UCSD-AML1 (cell line): ENCODE results near the gene AMOTL1.

Source experiments
- DNase-seq: peaks from one replicate; lab custom pipeline; 2025; ENCODE audit not compliant: unreplicated experiment; lab: John Stamatoyannopoulos, UW

AMOTL1 gene

DNA sequence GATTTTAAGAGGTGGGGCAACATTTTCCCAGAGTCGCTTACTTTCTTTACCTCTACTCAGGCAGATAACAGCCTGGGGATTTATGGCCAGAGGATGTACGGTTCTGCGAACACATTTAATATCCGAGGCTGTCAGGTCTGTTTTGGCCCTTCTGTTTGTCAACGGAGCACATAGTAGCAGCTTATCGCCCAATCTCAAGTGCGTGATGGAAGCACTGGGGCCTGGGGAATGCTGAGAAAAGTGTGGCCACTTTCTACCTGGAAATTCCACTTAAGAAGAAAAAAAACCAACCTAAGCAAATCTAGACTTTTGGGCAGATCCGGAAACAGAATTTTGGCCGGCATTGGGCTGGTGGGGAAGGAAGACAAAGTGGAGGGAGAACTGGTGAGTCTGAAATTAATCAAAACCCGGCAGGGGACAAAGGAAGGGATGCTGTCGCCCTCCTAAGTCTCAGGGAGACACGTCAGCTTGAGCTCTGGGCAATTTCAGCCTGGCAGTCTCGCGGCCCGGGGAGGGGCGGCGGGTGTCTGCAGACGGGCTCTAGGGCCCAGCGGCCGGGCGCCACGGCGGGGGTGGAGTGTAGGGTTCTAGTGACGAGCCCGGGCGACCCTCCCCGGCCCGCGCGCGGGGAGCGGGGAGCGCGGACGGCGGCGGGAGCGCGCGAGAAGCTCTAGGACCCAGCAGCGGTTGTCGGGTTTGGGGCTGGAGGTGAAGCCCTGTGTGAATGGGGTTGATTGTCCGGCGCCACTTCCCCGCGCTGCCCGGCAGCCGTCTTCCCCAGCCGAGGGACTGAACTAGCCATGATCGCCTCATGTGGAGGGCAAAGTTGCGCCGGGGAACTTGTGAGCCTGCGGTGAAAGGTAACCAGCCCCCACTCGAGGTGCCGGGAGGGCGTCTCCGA lies at the start of gene AMOTL1:
TSS of gene AMOTL1 (plus strand) at position 656 of the 901 bp plus-strand sequence. CDS start at position 812, 156 bp downstream.
- DNase-seq: peak; percentile 36

DNA sequence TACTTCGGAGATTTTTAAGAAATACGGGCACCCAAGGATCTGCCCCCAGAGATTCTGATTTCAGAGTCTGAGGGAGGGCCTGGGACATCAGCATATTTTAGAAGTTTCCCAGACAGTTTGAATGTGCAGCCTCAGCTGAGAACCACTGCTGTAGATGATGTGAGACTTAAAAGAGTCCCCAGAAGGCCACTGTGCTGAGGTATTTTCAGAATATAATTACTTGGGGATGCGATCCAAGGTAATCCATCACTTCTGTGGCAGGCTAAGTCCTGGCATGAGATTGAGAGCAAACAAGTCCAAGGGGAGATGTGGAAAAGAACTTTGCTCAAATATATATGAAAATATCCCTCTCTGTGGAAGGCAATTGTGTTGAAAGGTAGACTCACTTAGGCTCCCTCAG lies 48.3 kb upstream of the AMOTL1 start:
- DNase-seq: no peak

DNA sequence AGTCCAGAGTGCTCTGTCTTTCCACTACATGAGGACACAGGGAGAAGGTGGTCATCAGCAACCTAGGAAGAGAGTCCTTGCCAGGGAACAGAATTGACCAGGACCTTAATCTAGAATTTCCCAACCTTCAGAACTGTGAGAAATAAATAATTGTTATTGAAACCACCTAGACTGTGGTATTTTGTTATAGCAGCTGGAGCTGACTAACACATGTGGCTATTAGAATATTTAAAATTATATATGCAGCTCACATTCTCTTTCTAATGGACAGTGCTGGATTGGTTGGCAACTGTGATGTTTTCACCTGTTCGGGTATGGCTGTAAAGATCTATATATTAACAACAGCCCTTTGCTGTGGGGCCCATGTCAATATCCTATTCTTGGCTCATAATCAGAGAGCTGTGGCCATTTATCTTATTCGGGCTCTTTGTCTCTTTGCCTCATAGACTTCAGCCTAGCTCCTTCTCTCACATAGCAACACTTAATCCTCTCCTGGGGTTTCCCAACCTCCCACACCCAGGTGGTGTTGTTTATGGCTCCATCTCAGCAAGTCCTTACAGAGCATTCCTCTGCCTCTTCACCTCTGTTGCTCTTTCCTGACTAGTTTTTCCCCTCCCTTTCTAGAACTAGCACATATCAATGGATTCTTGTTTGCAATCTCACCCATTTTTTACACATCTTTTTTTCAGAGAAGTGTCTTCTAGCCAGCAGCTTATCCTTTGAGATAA lies 46.4 kb upstream of the AMOTL1 start:
- DNase-seq: no peak

GRCh38 chr11:94722735-94723134 lies 45.4 kb upstream of the AMOTL1 start:
- no peak for DNase-seq

DNA sequence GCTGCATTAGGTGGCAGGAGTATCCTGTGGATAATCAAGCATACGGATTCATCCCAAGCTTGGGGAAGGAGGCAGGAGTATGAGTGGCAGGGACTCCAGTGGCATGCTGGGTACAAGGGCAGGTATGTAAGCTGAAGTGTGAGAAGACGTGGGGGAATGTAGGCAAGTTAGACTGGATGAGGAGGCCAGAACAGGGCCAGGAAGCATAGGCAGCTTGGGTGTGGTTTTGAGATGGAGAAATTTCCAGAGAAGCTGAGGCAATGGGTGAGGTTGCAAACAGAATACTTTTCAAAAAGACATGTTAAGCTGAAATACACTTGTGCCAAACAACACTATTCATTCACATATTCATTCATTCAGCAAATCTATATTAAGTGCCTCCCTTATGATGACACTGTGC lies 43.1 kb upstream of the AMOTL1 start:
- DNase-seq: no peak

DNA sequence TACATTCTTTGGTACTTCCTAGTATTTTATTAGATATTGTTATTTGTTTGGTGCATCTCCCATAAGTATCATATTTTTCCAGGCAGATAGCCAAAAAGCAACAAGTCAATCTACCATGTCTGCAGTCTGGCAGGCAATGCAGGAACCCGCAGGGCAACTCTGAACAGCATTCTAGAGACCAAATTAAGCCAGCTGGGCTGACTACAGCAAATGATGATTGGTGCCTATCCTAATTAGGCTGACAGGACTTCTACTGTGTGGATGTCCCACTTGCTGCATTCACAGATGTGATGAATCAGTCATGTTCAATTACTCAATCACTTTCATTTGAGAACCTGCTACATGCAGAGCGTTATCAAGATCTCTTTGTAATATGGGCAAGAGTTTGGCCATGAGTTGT lies 40.3 kb upstream of the AMOTL1 start:
- no peak for DNase-seq

DNA sequence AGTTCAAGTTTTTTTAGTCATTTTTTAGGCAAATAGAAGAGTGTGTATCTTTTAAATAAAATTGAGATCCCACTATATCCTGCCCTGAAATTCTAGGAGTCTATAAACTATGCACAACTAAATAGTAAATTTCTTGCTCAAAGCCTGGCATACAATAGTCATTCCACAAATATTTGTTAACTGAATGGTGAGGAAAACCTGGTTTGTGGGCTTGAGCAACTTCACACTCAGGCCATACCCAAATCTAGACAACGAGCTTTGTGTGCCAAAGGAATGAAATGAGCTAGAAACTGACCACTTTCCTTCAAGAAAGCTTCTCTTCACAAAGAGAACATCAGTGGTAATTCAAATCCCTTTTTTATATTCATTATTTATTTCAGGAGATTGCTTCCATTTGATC lies 39.6 kb upstream of the AMOTL1 start:
- no peak for DNase-seq

DNA sequence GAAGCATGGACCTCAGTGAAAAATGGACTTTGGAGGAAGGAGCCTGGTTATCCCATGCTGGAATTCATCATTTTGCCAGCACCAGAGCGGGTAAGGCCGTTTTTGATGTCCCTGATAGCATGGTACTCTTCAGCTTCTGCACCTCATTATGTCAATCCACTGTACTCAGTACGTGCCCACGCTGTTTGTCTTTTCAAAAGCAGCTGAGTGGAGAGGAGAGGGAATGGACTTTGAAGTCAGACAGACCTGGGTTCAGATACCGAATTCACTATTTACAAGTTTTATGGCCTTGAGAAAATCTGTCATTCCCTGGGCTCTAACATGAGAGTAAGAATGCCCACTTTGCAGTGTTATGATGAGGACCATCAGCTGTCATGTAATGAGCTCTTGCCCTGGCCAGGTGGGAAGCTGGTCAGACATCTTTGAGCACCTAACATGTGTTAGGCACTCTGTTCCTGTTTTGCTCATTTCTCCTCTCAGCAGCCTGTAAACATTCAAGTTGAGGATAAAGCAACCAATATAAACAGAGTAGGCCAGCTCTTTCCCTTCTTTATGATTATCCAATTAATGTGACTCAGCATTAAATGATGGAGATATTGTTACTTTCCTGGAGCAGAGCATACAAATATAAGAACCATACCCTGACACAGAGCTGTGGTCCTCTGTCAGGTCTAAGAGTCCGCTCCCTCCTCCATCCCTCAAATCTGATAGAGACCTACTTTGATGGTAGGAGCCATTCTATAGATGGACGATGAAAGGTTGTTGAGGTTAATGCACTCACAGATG lies 39.0 kb upstream of the AMOTL1 start:
- no peak for DNase-seq

- no peak for DNase-seq
Measured at GRCh38 chr11:94730153-94730552, 38.0 kb upstream of the AMOTL1 start.

GRCh38 chr11:94731880-94732601 lies 36.1 kb upstream of the AMOTL1 start:
- no peak for DNase-seq

GRCh38 chr11:94732617-94733281 lies 35.4 kb upstream of the AMOTL1 start:
- no peak for DNase-seq

- no peak for DNase-seq
Measured at GRCh38 chr11:94734563-94735275, 33.4 kb upstream of the AMOTL1 start.

GRCh38 chr11:94735907-94736306 lies 32.2 kb upstream of the AMOTL1 start:
- DNase-seq: no peak

GRCh38 chr11:94737171-94737611 lies 31.0 kb upstream of the AMOTL1 start:
- no peak for DNase-seq

DNA sequence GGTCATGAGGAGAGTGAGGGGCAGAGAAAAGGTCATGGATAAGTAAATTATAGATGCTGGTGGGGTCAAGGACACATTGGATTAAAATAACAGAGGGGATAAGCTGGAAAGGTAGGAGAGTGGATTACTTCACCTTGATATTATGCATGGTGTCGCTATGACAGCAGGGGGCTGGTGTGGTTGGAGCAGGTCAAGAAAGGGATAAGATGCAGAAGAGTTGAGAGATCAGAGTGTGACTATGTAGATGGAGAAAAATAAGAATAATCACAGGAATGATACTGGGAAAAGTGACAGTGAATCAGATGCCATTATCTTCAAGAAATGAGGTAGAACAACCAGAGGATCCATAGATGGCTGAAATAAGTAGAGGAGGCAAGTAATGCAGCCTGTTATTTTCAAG lies 29.4 kb upstream of the AMOTL1 start:
- no peak for DNase-seq

DNA sequence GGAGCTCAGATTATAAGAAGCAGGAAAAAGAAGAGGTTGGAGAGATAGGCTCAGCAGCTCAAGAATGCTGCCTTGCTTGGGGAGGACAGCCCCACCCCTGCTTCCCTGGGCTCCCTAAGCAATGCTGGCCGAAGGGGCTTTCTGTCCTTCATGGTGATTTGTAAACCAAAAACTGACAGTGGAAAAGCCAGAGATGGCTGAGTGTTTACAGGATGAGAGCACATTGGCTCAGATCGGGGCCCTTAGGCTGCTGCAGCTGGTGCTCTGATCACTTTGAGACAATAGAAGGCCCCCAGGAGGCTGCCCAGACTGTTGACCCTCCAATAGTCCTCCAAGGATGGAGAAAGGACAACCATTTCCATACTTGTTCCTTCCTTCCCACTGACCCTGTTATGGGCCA lies 28.8 kb upstream of the AMOTL1 start:
- no peak for DNase-seq

- no peak for DNase-seq
Measured at GRCh38 chr11:94740083-94741021, 27.8 kb upstream of the AMOTL1 start.

GRCh38 chr11:94741022-94741679 lies 27.0 kb upstream of the AMOTL1 start:
- no peak for DNase-seq
